ENCODE results near the gene DCTPP1. TPM values are rescaled to one million over a fixed set of nuclear protein-coding genes. Genes with fewer than 3 reads are reported as not detected.

The DCTPP1 gene
- total and polyA plus RNA-seq, 2 of the 13 experiments (the other 11 are each of a cell fraction or from before 2014, with no cell fraction given), result 54.8 to 74.4 TPM

- no peak for TF ChIP-seq ZSCAN30 (CRISPR knock-in tag; IDR thresholded peaks at IDR 0.05)
- TF ChIP-seq, protein P1, sequence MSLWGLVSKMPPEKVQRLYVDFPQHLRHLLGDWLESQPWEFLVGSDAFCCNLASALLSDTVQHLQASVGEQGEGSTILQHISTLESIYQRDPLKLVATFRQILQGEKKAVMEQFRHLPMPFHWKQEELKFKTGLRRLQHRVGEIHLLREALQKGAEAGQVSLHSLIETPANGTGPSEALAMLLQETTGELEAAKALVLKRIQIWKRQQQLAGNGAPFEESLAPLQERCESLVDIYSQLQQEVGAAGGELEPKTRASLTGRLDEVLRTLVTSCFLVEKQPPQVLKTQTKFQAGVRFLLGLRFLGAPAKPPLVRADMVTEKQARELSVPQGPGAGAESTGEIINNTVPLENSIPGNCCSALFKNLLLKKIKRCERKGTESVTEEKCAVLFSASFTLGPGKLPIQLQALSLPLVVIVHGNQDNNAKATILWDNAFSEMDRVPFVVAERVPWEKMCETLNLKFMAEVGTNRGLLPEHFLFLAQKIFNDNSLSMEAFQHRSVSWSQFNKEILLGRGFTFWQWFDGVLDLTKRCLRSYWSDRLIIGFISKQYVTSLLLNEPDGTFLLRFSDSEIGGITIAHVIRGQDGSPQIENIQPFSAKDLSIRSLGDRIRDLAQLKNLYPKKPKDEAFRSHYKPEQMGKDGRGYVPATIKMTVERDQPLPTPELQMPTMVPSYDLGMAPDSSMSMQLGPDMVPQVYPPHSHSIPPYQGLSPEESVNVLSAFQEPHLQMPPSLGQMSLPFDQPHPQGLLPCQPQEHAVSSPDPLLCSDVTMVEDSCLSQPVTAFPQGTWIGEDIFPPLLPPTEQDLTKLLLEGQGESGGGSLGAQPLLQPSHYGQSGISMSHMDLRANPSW (CRISPR knock-in tag; IDR thresholded peaks at IDR 0.05; ENCODE audit: borderline replicate concordance), result peak; percentile 85; the same call in 1 of the 2 replicates
- TF ChIP-seq MTF1 (CRISPR knock-in tag; IDR thresholded peaks at IDR 0.05), result no peak
- no peak for TF ChIP-seq ZNF646 (CRISPR knock-in tag; IDR thresholded peaks at IDR 0.05)
- TF ChIP-seq POLR2G (IDR thresholded peaks at IDR 0.05; ENCODE audit: low read depth, low read length), result no peak; the same call in none of the 2 replicates
- 0 out of 2 replicates have a peak, but pooled peaks have one; percentile 42 for TF ChIP-seq JUN (CRISPR knock-in tag; IDR thresholded peaks at IDR 0.05)
- TF ChIP-seq ZNF816 (CRISPR knock-in tag; IDR thresholded peaks at IDR 0.05; ENCODE audit: borderline replicate concordance), result peak; percentile 33; the same call in 1 of the 2 replicates
- peak; percentile 80 for TF ChIP-seq SPEN (CRISPR knock-in tag; IDR thresholded peaks at IDR 0.05; ENCODE audit: low read depth)
- TF ChIP-seq TSC22D2 (CRISPR knock-in tag; IDR thresholded peaks at IDR 0.05; ENCODE audit: borderline replicate concordance), result no peak
- no peak for TF ChIP-seq U2AF2 (IDR thresholded peaks at IDR 0.05; ENCODE audit: low read depth, low read length)
- no peak; the same call in none of the 2 replicates for TF ChIP-seq HNRNPL (IDR thresholded peaks at IDR 0.05; ENCODE audit: low read depth, low read length)
- TF ChIP-seq ZNF556 (CRISPR knock-in tag; IDR thresholded peaks at IDR 0.05; ENCODE audit: borderline replicate concordance), result peak; percentile 88
- no peak for TF ChIP-seq ZNF3 (CRISPR knock-in tag; IDR thresholded peaks at IDR 0.05)
- peak; percentile 84 for TF ChIP-seq ELF3 (CRISPR knock-in tag; IDR thresholded peaks at IDR 0.05)
- peak; percentile 81 for TF ChIP-seq ZBTB2 (CRISPR knock-in tag; IDR thresholded peaks at IDR 0.05; ENCODE audit: low read depth)
- TF ChIP-seq MATR3 (CRISPR knock-in tag; IDR thresholded peaks at IDR 0.05), result no peak
- TF ChIP-seq NR2C2 (CRISPR knock-in tag; IDR thresholded peaks at IDR 0.05; ENCODE audit: borderline replicate concordance), result peak; percentile 30; the same call in 1 of the 2 replicates
- no peak for TF ChIP-seq NONO (IDR thresholded peaks at IDR 0.05)
- peak; percentile 91 for TF ChIP-seq NONO (CRISPR knock-in tag; conservative IDR thresholded peaks at IDR 0.05)
- no peak for TF ChIP-seq ZNF30 (CRISPR knock-in tag; IDR thresholded peaks at IDR 0.05)
These were observed at the start of gene DCTPP1 (continued) for GRCh38 chr16:30429678-30430427.

Data from HepG2 (cell line).